GM19452 (cell line): ENCODE measurements around the gene CXCL3.
"Not testable (repeated sequence)": the region's sequence is repeated elsewhere in the genome, so short reads cannot be mapped to it uniquely, and the experiment has no call there.

ENCODE experiments used
- ATAC-seq: cut with Tn5 transposase; IDR thresholded peaks from one replicate; pipeline ENCODE4 v1.9.1; 2021; ENCODE audit not compliant: unreplicated experiment

Gene CXCL3

DNA sequence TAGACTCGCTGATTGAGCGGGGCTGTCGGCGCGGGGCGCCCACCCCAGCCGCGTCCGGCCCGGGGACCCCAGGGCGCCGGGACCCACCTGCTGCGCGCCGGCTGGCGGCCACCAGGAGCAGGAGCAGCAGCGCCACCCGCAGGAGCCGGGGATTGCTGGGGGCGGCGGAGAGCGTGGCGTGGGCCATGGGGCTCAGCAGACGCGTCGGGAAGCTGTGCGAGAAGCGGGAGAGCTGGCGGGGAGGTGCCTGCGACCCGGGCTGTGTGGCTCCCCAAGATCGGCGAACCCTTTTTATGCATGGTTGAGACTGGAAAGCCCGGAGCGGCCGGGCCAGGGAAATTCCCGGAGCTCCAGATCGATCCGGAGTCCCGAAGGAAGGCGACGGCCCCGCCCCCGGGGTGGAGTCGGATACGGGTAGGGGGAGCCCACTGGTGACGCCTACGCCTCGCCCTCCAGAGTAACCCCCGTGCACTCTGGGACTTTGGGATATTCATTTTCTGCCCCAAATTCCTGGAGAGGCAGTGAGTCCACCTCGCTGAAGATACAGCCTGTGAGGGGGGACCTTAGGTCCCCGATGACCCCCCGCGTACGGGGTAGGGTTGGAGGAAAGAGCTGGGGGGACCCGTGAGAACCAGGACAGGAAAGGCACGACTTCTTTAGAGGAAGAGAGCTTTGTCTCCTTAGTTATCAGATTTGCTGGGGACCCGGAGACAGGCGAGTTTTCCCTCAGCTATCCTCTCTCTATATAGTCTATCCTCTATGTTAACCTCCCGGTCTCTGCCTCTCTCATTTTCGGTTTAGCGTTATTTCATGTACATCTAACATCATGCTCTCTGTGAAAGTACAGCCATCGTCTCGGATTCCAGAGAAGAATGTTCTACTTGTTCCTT, at the start of gene CXCL3:
Gene CXCL3, minus strand, starts transcription at position 265 of the 890 bp plus-strand sequence. Its CDS starts 78 bp downstream, at position 187.
- peak; percentile 55 for ATAC-seq

DNA sequence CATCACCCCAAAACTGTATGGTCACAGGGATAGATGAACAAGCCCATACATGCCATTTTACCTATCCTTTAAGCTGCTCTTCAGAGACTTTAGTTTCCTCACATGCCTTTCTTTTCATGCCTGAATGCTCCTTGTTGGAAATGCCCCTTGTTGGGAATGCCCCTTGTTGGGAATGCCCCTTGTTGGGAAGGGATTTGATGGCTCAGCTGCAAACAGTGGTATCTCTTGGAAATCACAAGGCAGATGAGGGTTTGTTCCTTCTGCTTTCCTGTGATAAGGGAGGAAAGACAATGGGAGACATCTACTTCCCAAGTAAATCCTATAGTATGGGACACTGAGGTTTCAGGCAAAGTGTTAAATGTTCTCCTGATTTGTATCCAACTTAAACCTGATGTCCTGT, 49.0 kb upstream of the CXCL3 start:
- no peak for ATAC-seq

DNA sequence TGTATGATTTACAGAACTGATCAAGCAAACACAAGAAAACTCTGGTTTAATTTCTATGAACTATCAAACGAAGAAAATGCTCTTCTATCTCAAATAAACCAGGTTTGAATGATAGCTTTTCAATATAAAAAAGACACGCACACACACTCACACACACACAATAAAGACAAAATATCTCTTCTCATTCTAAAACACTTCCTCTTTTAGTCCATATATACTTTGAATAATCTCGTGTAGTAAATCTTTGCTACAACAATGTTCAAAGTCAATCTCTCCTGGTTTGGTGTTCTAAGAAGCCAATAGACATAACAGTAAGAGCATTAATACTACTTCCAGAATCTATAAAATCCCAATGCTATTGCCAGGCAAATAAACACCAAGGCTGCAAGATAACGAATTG, 47.2 kb upstream of the CXCL3 start:
- ATAC-seq: no peak

DNA sequence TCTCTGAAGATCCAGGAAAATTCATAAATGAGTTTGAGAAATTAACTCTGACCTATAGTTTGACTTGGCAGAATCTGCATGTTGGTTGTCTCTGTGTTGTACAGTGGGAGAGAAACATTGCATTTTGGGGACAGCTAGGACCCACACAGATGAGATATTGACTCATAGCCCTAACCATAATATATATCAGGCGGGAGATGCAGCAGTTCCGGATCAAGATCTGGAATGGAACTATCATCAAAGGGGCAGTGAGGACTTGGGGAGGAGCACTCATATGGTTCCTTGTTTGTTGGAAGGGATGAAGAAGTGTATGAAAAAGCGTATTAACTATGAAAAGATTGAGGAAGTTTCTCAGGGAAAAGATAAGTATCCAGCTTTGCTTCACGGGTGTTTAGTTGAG, 46.5 kb upstream of the CXCL3 start:
- no peak for ATAC-seq

DNA sequence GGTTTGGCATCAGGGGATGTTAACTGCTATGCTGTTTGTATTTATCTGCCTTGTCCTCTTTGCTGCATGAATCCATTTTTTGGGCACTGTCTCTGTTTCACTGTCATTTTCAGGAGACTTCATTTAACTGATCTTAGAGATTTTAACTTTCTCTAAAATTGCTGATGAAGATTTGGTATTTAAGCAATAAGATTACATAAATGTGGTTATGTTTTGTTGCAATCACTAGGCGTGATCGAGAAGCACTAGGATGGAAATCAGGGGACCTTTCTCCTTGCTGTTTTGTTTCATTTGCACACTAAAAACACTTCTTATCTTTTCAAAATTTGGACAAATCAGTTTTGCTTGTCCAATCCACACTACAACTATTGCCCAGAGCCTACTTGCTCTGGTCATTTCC, 45.1 kb upstream of the CXCL3 start:
- no peak for ATAC-seq

DNA sequence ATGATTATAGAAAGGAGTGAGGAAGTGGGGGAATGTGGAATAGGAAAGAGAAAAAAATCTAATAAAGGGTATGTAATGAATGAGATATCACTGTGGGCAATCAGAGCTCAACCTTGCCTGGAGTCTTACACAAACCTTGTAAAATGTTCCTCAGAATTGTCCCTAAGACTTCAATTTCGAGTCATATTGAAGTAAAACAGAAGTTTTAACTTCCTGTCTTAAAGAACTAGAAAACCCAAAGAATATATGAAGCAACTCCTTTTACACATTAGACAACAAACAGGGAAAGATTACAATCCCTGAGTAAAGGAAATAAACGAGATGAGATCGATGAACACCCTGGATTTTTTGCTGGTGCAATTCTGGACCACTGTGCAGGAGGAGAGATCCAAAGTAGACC, 42.5 kb upstream of the CXCL3 start:
- ATAC-seq: no peak

DNA sequence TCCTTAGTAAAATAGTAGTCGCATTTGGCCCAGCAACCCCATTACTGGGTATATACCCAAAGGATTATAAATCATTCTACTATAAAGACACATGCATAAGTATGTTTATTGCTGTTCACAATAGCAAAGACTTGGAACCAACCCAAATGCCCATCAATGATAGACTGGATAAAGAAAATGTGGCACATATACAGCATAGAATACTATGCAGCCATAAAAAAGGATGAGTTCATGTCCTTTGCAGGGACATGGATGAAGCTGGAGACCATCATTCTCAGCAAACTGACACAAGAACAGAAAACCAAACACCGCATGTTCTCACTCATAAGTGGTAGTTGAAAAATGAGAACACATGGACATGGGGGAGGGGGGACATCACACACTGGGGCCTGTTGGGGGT, 41.9 kb upstream of the CXCL3 start:
- ATAC-seq: not testable (repeated sequence)

DNA sequence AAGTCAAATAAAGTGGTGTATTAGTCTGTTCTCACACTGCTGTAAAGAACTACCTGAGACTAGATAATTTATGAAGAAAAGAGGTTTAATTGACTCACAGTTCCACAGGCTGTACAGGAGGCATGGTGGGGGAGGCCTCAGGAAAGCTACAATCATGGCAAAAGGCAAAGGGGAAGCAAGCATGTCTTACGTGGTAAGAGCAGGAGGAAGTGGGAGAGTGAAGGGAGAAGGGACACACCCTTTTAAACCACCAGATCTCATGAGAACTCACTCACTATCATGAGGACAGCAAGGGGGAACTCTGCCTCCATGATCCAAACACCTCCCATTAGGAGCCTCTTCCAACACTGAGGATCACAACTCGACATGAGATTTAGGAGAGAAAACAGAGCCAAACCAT, 40.5 kb upstream of the CXCL3 start:
- ATAC-seq: not testable (repeated sequence)

DNA sequence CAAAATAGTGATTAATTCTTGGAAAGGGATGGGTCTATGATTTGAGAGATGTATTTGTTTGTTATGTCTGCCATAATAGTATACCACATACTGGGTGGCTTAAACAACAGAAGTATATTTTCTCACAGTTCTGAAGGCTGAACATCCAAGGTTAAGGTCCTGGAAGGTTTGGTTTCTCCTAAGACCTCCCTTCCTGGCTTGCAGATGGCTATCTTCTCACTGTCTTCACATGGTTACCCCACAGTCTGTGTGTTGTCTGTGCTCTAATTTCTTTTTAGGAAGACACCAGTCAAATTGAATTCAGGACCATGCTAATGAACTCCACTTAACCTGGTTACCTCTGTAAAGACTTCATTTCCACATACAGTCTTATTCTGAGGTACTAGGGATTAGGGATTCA, 34.9 kb upstream of the CXCL3 start:
- no peak for ATAC-seq

DNA sequence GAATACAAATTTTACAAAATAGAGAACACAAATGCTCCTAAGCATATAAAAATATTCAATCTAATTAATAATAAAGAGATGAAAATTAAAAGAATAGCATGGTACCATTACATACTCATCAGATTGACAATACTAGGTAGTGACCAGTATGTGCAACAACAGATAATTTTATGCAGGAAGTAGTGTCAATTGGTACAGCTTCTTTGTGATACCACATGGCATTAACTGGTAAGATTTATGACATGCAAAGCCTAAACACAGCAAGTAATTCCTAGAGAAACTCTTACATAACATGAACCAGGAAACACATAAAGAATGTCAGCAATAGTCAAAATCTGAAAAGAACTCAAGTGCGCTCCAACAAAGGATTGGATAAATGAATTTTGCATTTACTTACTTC, 34.2 kb upstream of the CXCL3 start:
- ATAC-seq: no peak

DNA sequence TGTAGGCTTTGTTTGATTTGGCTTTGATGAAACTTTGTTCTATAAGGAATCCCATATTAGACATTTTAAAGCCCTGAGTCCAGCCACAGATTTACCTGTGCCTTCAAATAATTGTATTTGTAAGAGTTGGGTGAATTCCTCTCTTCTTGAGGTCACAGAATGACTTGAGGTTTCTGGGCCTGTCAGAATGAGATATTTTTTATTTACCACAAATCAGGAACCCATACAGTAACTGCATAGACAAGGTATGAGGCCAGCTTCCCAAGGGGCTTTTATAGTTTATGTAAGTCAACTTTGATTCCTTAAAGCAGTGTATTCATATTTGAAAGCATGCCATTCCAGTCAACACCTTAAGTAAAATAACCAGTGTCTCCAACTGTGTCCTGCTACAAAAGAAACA, 29.1 kb upstream of the CXCL3 start:
- no peak for ATAC-seq

DNA sequence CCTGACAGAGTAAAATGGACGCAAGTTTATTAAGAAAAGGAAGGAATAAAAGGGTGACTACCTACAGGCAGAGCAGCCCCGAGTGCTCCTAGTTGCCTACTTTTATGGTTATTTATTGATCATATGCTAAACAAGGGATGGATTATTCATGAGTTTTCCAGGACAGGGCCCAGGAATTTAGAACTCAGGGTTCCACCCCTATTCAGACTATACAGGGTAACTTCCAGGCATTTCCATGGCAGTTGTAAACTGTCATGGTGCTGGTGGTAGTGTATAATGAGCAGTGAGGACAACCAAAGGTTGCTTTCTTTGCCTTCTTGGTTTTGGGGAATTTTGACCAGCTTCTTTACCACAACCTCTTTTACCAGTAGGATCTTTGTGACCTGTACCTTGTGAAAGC, 27.7 kb upstream of the CXCL3 start:
- ATAC-seq: no peak

DNA sequence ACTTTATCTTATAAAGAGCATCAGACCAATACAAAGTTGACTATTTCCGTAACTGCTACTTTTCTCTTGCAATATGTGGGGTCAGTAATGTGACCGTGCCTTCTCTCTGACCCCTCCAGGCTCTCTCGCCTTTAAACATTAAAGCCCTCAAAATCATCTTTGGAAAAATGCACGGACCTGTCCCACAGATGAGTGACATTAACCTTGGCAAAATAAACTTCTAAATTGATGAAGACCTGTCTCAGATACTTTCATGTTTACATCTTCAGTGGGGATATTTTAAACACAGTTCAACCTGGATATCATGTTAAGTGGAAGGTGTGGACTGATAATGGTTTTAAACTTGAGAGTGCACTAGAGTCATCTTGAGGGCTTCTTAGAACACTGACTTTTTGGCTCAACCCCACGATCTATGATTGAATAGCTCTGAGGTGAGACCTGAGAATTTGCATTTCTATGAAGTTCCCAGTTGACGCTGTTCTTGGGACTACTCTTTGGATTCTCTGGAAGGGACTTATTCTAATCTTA, 26.7 kb upstream of the CXCL3 start:
- ATAC-seq: no peak

DNA sequence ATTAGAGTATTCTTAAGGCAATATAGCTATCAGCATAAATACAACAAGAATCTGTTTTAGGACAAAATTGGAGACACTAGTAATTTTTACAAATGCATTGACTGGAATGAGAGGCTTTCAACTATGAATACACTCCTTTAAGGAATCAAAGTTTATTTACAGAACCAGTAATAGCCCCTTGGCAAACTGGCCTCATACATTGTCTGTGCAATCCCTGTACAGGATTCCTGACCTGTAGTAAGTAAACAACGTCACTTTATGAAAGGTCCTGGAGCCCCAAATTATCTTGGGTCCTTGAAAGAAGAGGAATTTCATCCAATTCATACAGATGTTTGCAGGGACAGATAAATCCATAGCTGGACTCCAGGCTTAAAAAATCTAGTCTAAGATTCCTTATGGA, 25.4 kb upstream of the CXCL3 start:
- ATAC-seq: no peak

DNA sequence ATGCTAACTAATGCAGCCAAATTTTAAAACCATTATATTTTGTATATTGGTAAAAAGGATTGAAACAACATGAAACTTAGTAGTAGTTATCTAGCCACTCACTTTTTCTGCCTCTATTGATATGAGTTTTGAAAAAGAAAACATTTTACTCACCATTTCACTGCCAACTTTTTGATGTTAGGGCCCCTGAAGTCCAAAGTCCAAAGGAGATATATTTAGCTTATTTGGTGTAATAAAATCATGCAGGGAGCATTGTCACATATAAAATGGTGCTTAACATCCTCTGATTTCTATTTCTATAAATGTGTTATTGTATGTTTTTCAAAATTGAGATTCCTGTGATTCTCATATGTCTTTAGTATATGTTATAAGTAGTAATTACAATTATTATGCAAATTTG, 24.5 kb upstream of the CXCL3 start:
- ATAC-seq: no peak

DNA sequence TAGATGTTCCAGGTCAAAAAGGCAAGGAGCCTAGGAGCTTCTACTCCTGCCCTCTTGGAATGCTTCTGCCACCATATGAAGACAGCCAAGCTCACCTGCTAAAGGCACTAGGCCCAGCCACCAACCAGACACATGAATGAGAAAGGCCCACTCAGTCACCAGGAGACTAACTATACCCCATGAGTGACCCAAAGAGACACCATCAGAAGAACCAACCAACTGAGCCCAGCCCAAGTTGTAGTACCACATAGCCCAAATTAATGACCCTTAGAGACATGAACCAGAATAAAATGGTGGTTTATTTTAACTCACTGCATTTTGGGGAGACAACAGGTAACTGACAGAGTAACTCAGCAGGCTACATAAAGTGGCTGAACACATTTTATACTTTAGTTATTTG, 22.9 kb upstream of the CXCL3 start:
- ATAC-seq: no peak

DNA sequence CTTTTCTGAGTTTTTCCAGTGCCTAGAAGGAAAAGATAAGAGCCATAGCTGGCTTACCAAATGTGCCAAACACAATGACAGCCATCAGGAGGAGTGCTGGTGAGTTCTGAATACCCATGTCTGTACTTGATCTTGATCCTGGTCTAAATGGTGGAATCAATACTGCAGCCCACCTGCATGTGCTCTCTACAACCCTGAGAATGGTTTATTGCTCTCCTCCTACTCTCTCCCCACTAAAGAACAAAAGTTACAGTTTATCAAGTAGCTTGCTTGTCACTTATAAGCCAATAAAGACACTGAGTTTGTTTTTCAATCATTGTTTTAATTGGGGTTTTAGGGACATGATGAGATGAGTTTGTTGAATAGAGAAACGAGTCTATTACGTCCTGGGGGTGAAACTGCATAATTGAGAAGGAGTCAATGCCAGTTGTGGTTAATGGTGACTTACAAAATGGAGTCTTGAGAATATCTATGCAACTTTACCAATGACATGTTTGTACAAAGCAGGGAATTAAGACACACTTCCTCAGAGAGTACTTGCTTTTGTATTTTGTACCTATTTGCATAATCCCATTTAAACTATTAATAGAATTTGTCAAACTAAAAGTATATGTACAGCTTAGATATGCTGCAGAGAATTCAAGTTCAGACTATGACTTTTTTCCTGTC, 20.8 kb upstream of the CXCL3 start:
- ATAC-seq: no peak

DNA sequence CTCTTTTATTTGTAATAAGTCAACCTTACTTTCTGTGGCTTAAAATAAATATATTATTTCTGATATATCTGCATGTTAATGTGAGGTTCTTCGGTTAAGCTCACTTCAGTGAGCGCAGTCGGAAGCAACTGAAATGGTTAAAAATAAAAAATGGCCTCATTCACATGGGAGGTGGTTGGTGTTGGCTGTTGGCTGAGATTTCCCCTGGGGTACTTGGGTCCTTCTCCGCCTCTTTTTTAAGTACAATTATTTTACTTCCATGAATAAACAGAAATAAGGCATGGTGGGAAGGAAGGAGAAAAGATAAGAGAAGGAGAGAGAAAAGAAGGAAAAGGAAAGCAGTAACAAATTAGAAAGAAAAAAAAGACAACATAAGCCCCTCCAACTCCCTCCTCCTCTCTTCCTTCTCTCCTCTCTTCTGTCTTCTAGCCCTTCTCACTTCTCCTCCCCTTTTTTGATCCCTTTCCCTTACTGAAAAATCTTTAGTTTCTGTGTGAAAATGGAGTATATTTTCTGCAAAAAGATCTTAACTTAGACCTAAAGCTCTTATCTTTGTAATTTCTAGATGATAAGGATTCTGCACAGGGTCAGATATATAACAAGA, 19.7 kb upstream of the CXCL3 start:
- no peak for ATAC-seq

DNA sequence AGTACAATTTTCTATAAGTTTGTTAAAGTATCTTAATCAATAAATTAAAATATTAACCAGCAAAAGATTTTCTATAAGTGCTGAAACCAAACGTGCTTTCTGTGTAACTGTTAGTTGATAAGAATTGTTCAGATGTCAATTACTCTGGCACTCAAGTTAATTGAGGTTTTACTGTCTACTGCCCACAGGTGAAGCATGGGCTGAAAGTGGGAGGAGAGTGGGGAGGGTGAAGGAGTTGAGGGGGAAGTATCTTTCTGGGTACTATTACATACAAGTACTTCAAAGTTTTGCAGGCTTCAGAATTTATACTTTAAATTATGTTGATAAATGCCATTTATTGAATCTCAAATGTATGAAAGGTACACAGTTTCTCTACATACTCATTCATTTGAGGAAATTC, 19.1 kb upstream of the CXCL3 start:
- ATAC-seq: no peak

DNA sequence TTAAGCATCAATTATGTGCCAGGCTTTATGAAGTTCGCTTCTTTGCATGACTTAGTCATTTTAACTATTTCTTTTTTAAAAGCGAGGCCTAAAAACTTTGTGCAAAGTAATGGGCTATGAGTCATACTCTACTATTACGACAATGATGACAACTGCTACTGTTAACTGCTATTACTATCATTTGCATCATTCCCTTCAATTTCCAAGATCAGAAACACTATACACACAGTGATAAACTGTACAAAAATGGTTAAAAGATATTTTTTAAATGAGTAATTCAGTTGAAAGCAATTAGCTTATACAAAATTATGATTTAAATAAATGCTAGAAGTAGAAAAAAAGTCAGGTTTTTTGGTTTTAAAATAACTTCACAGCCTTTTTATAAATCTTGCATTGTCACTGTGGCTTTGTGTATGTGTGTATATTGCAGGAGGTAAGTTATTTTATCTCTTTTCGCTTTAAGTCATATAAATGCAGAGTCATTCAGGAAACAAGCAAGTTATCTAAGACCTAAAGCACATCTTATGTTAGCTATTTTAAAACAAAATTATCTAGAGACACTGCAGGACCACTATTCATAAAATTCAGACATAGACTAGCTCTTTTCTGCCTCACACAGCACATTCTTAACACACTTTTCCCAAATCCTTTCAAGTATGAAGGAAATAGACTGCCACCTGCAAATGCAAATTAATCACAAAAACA, 18.5 kb upstream of the CXCL3 start:
- ATAC-seq: no peak
